Aorta (tissue), 5 donors: ENCODE measurements around the gene GRB10. TPM values are rescaled to one million over a fixed set of nuclear protein-coding genes. Genes with fewer than 3 reads are reported as not detected.

ENCODE experiments used
- ATAC-seq: fragments of 200-7000 bp; cut with Tn5 transposase; one replicate; pipeline ENCODE4 v1.9.1; 2022; ENCODE audit warnings: moderate library complexity; ENCODE audit not compliant: low FRiP score
- DNase-seq, 2 donors: peaks; one replicate each; pipeline ENCODE4 v3.0.0-alpha.2; 2020
- H3K27ac ChIP-seq, 2 donors: one replicate each; pipeline ENCODE4 v1.5.1; 2013; ENCODE audit warnings: low read length in 2 of 2, mild to moderate bottlenecking in 2 of 2, moderate library complexity in 2 of 2, control low read depth in 1 of 2, inconsistent platforms in 1 of 2, low read depth in 1 of 2
- H3K27me3 ChIP-seq, 2 donors: one replicate each; pipeline ENCODE4 v1.6.1; 2013; ENCODE audit warnings: control low read depth in 1 of 2, low read length in 1 of 2, mild to moderate bottlenecking in 1 of 2, moderate library complexity in 1 of 2; ENCODE audit not compliant: insufficient read depth in 2 of 2, control insufficient read depth in 1 of 2
- H3K36me3 ChIP-seq, 2 donors: one replicate each; pipeline ENCODE4 v1.6.1; 2013; ENCODE audit warnings: control low read depth in 1 of 2, low read length in 1 of 2, mild to moderate bottlenecking in 1 of 2; ENCODE audit not compliant: insufficient read depth in 2 of 2, control insufficient read depth in 1 of 2
- H3K4me1 ChIP-seq, 2 donors: one replicate each; pipeline ENCODE4 v1.6.1; 2013; ENCODE audit warnings: low read length in 2 of 2, control low read depth in 1 of 2, mild to moderate bottlenecking in 1 of 2, moderate library complexity in 1 of 2; ENCODE audit not compliant: insufficient read depth in 2 of 2, control insufficient read depth in 1 of 2
- H3K4me3 ChIP-seq, 2 donors: one replicate each; pipeline ENCODE4 v1.5.1; 2013; ENCODE audit warnings: low read length in 2 of 2, control low read depth in 1 of 2, mild to moderate bottlenecking in 1 of 2
- H3K9me3 ChIP-seq: one replicate; pipeline ENCODE4 v1.6.1; 2013; ENCODE audit warnings: mild to moderate bottlenecking, low read length; ENCODE audit not compliant: control insufficient read depth
- WGBS, 2 donors: extraction: QIAGEN DNeasy Blood & Tissue Kit; methylation state at CpG; one replicate each; pipeline ENCODE4 v1.1.7; 2013; 5-methylcytosine and 5-hydroxymethylcytosine counted together
- intact Hi-C, 2 donors: fragments of 100-400 bp; cut with DNase I; formaldehyde crosslinking; loops; one replicate each; pipeline versions ENCODE4 v1.14.2 to v1.15.0; 2022
- polyA plus RNA-seq, 2 donors: library from polyadenylated mRNA; stranded (reverse); fragments of 200-250 nt; gene quantifications; one replicate each; pipeline ENCODE4 v1.2.3, GENCODE V29; 2013
- total RNA-seq, 2 donors: library from RNA; stranded (reverse); fragmentation: NEBNext Ultra II Directional; extraction: Animal tissue kit (Norgen Biotek cat#: 25700); gene quantifications; one replicate each; pipeline ENCODE4 v1.2.1, GENCODE V29; 2021
- donor health status: healthy with polysubstance abuse.
- donor health status: Bipolar disorder and iron deficiency.
- donor health status: DM: no; HTN: no; CAD: no.
- donor health status: DM: no; HTN: no; CAD: no.
- donor health status: DM: yes; HTN: yes; CAD: no.

Gene GRB10
- total and polyA plus RNA-seq, 4 donors, result 11.8 to 108 (median 63.8) TPM

- H3K9me3 ChIP-seq, result no peaks in the 10 kb centered on the region
- no peak overlapping the region for H3K27ac ChIP-seq
- DNase-seq, result no peak
- intact Hi-C loops, result no loop called here
- no peaks in the 10 kb centered on the region for H3K27me3 ChIP-seq
- H3K4me1 ChIP-seq, result no peaks in the 10 kb centered on the region
- ATAC-seq, result no peak
- no peak overlapping the region for H3K4me3 ChIP-seq
- 92 to 96% methylated on average over 2 of the region's 2 CpGs for WGBS, 2 donors
- peaks cover 0 to 2% of the 10 kb centered on the region in 2 donors for H3K36me3 ChIP-seq
Observed at GRCh38 chr7:50762337-50762736, 20.4 kb downstream of the GRB10 start.

- peaks cover 0 to 2% of the 10 kb centered on the region in 2 donors for H3K36me3 ChIP-seq
- H3K27me3 ChIP-seq, result no peaks in the 10 kb centered on the region
- H3K4me1 ChIP-seq, result peaks cover 0 to 2% of the 10 kb centered on the region in 2 donors
- ATAC-seq, result no peak
- no peak overlapping the region for H3K4me3 ChIP-seq
- no peaks in the 10 kb centered on the region for H3K9me3 ChIP-seq
- no peak for DNase-seq
- WGBS, 2 donors, result 87 to 92% methylated on average over 7 of the region's 7 CpGs
- intact Hi-C loops, result no loop called here
- H3K27ac ChIP-seq, result no peak overlapping the region
Observed at GRCh38 chr7:50761713-50762112, 21.0 kb downstream of the GRB10 start.

GRCh38 chr7:50757703-50758390 lies 24.8 kb downstream of the GRB10 start:
- intact Hi-C loops, result no loop called here
- no peaks in the 10 kb centered on the region for H3K9me3 ChIP-seq
- H3K27ac ChIP-seq, result no peak overlapping the region
- peaks cover 0 to 2% of the 10 kb centered on the region in 2 donors for H3K4me1 ChIP-seq
- DNase-seq, result no peak
- no peak overlapping the region for H3K4me3 ChIP-seq
- no peak for ATAC-seq
- H3K36me3 ChIP-seq, result peaks cover 0 to 2% of the 10 kb centered on the region in 2 donors
- 77 to 80% methylated on average over 10 of the region's 10 CpGs for WGBS, 2 donors
- no peaks in the 10 kb centered on the region for H3K27me3 ChIP-seq

GRCh38 chr7:50756180-50756579 lies 26.5 kb downstream of the GRB10 start:
- no peak for ATAC-seq
- Histone ChIP-seq H3K27me3 (no peaks in the 10 kb centered on the region), H3K36me3 (no peaks in the 10 kb centered on the region), H3K4me1 (peaks cover 0 to 2% of the 10 kb centered on the region in 2 donors), H3K27ac (no peak overlapping the region), H3K9me3 (no peaks in the 10 kb centered on the region), H3K4me3 (no peak overlapping the region)
- WGBS, 2 donors, result 96% methylated on average over 9 of the region's 9 CpGs
- no peak for DNase-seq
- intact Hi-C loops, result no loop called here

GRCh38 chr7:50754684-50755083 lies 28.0 kb downstream of the GRB10 start:
- Histone ChIP-seq H3K27ac (no peak overlapping the region), H3K27me3 (no peaks in the 10 kb centered on the region), H3K4me3 (no peak overlapping the region), H3K36me3 (no peaks in the 10 kb centered on the region), H3K9me3 (no peaks in the 10 kb centered on the region), H3K4me1 (peaks cover 0 to 2% of the 10 kb centered on the region in 2 donors)
- ATAC-seq, result no peak
- no peak for DNase-seq
- 76% methylated on average over 6 of the region's 6 CpGs for WGBS, 2 donors
- intact Hi-C loops, result no loop called here

GRCh38 chr7:50754241-50754640 lies 28.5 kb downstream of the GRB10 start:
- no peak for ATAC-seq

GRCh38 chr7:50752422-50752821 lies 30.3 kb downstream of the GRB10 start:
- no peaks in the 10 kb centered on the region for H3K9me3 ChIP-seq
- H3K4me1 ChIP-seq, result peaks cover 0 to 2% of the 10 kb centered on the region in 2 donors

More at GRCh38 chr7:50754241-50754640, 28.5 kb downstream of the GRB10 start:
- WGBS, 2 donors, result 91 to 92% methylated on average over 6 of the region's 6 CpGs
- no peaks in the 10 kb centered on the region for H3K27me3 ChIP-seq
- intact Hi-C loops, result no loop called here
- no peak overlapping the region for H3K27ac ChIP-seq
- H3K36me3 ChIP-seq, result no peaks in the 10 kb centered on the region
- DNase-seq, result no peak
- no peaks in the 10 kb centered on the region for H3K9me3 ChIP-seq
- H3K4me3 ChIP-seq, result no peak overlapping the region
- H3K4me1 ChIP-seq, result peaks cover 0 to 2% of the 10 kb centered on the region in 2 donors

GRCh38 chr7:50751146-50751545 lies 31.6 kb downstream of the GRB10 start:
- ATAC-seq (no peak), DNase-seq (no peak)
- Histone ChIP-seq H3K4me3 (no peak overlapping the region), H3K9me3 (no peaks in the 10 kb centered on the region), H3K4me1 (no peaks in the 10 kb centered on the region), H3K27ac (no peak overlapping the region), H3K36me3 (no peaks in the 10 kb centered on the region), H3K27me3 (no peaks in the 10 kb centered on the region)
- WGBS, 2 donors, result 83 to 91% methylated on average over 1 of the region's 1 CpG
- intact Hi-C loops, result no loop called here

More at GRCh38 chr7:50752422-50752821, 30.3 kb downstream of the GRB10 start:
- DNase-seq (no peak), ATAC-seq (no peak)
- no peak overlapping the region for H3K27ac ChIP-seq
- no peaks in the 10 kb centered on the region for H3K27me3 ChIP-seq
- no peak overlapping the region for H3K4me3 ChIP-seq
- intact Hi-C loops, result no loop called here
- no peaks in the 10 kb centered on the region for H3K36me3 ChIP-seq
- 96 to 97% methylated on average over 4 of the region's 4 CpGs for WGBS, 2 donors

- 80 to 86% methylated on average over 3 of the region's 3 CpGs for WGBS, 2 donors
- Histone ChIP-seq H3K9me3 (no peaks in the 10 kb centered on the region), H3K4me1 (no peaks in the 10 kb centered on the region), H3K36me3 (no peaks in the 10 kb centered on the region), H3K4me3 (no peak overlapping the region), H3K27ac (no peak overlapping the region), H3K27me3 (no peaks in the 10 kb centered on the region)
- ATAC-seq (no peak), DNase-seq (no peak)
- intact Hi-C loops, result no loop called here
Observed at GRCh38 chr7:50749896-50750295, 32.8 kb downstream of the GRB10 start.
